PFSK-1 (cell line): ENCODE data around the gene MIP.

Experiments used
- POLR2AphosphoS5 ChIP-seq: IDR thresholded peaks from 2 replicates; pipeline ENCODE4 v1.6.1; 2012; ENCODE audit warnings: low read depth, mild to moderate bottlenecking, control low read depth, low read length, moderate library complexity
- TAF1 ChIP-seq: IDR thresholded peaks from 2 replicates; pipeline ENCODE4 v1.6.1; 2012; ENCODE audit warnings: low read length, control low read depth, borderline replicate concordance; ENCODE audit not compliant: insufficient read depth

DNA sequence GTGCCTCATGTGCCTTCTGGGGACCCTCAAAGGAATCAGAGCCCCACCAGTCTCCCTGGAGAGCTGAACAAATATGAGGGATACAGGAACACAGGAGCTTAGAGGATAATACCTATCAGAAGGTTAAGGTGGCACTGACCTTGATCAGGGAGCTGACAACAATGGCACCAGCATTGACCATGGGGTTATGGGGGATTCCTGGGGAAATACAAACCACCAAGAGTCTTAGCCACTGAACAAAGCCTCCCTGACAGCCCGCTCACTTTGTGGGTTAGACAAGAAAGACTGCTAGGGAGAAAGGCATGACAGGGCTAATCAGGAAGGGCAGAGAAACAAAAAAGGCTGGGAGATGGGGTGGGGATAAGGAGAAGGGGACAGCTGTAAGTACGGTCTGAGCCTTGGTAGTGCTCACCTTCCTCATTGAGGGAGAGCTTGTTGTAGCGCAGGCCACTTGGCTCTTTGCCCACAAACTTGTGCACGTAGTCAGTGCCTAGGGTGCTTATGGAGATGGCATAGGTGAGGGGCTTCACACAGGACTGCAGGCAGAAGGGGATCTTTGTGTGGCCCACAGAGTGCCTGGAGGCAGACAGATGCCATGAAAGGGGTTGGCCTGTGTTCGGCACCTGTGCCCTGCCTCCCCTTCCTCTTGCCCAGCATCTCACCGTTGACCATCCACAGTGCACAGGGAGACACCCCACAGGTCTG, 23.2 kb upstream of the MIP start:
- TF ChIP-seq POLR2AphosphoS5 (no peak), TAF1 (no peak)
